Large intestine (tissue), 3 donors: Measurements from ENCODE around the gene PML. TPM values are rescaled to one million over a fixed set of nuclear protein-coding genes. Genes with fewer than 3 reads are reported as not detected.
"Not testable (repeated sequence)": the region's sequence is repeated elsewhere in the genome, so short reads cannot be mapped to it uniquely, and the experiment has no call there.

Source experiments
- DNase-seq, 2 donors: peaks; one replicate each; pipeline versions ENCODE4 v3.0.0 to v3.0.0-alpha.2; 2013
- H3K27ac ChIP-seq: one replicate; pipeline ENCODE4 v1.5.1; 2013; ENCODE audit warnings: low read length
- H3K27me3 ChIP-seq: 2 replicates; pipeline ENCODE4 v1.6.1; 2013; ENCODE audit warnings: low read length; ENCODE audit not compliant: control insufficient read depth, insufficient read depth
- H3K36me3 ChIP-seq: 2 replicates; pipeline ENCODE4 v1.6.1; 2013; ENCODE audit warnings: low read length; ENCODE audit not compliant: control insufficient read depth, insufficient read depth
- H3K4me1 ChIP-seq: one replicate; pipeline ENCODE4 v1.6.1; 2013; ENCODE audit warnings: low read length; ENCODE audit not compliant: control insufficient read depth, insufficient read depth
- H3K4me3 ChIP-seq: one replicate; pipeline ENCODE4 v1.5.1; 2013; ENCODE audit warnings: low read length
- H3K9me3 ChIP-seq: one replicate; pipeline ENCODE4 v1.6.1; 2013; ENCODE audit warnings: mild to moderate bottlenecking, low read depth, low read length, moderate library complexity; ENCODE audit not compliant: control insufficient read depth
- WGBS: methylation state at CpG from one replicate; pipeline ENCODE4 v1.1.5; 2013; ENCODE audit warnings: low lambda C conversion rate; ENCODE audit not compliant: insufficient coverage; 5-methylcytosine and 5-hydroxymethylcytosine counted together
- polyA plus RNA-seq: library from polyadenylated mRNA; unstranded; fragments of 120-200 nt; gene quantifications from one replicate; pipeline ENCODE4 v1.2.1, GENCODE V29; 2013

PML gene
- polyA plus RNA-seq, 1 donor, result 28.3 TPM

GRCh38 chr15:74082450-74082849 is 87.9 kb downstream of the PML start, which contains the start of gene GOLGA6A:
Gene GOLGA6A (minus strand): TSS chr15:74082550. CDS start chr15:74082509, 41 bp downstream.
- WGBS, result no CpG with 5 or more reads among the region's 7 CpGs
- not testable (repeated sequence) for H3K4me3 ChIP-seq, H3K27me3 ChIP-seq, DNase-seq, H3K27ac ChIP-seq, H3K36me3 ChIP-seq, H3K9me3 ChIP-seq, H3K4me1 ChIP-seq

- not testable (repeated sequence) for H3K9me3 ChIP-seq, H3K4me3 ChIP-seq, H3K27me3 ChIP-seq, DNase-seq, H3K4me1 ChIP-seq, H3K27ac ChIP-seq, H3K36me3 ChIP-seq
- no CpG with 5 or more reads among the region's 2 CpGs for WGBS
These were observed 100.1 kb downstream of the PML start for GRCh38 chr15:74094567-74094966.

- not testable (repeated sequence) for H3K36me3 ChIP-seq, H3K27ac ChIP-seq, H3K27me3 ChIP-seq, H3K4me3 ChIP-seq, H3K9me3 ChIP-seq, DNase-seq, H3K4me1 ChIP-seq
- WGBS, result no CpG with 5 or more reads among the region's 10 CpGs
These were observed 101.1 kb downstream of the PML start for GRCh38 chr15:74095610-74096009.

- H3K27ac ChIP-seq, result not testable (repeated sequence)
These were observed 102.4 kb downstream of the PML start for GRCh38 chr15:74096753-74097474.

More at GRCh38 chr15:74096753-74097474, 102.4 kb downstream of the PML start:
- H3K9me3 ChIP-seq, H3K4me3 ChIP-seq, H3K36me3 ChIP-seq, H3K27me3 ChIP-seq, H3K4me1 ChIP-seq, DNase-seq: not testable (repeated sequence)
- no CpG with 5 or more reads among the region's 27 CpGs for WGBS

Other genes starting within 250 kb of the PML start
- 3.7 TPM for gene INSYN1, start 241.4 kb upstream of the PML start, polyA plus RNA-seq
- gene TBC1D21, start 121.2 kb upstream of the PML start, polyA plus RNA-seq, result not detected
- 8.5 TPM for gene LOXL1, start 68.3 kb upstream of the PML start, polyA plus RNA-seq
- 9.6 TPM for gene STOML1, start 2.4 kb upstream of the PML start, polyA plus RNA-seq
- 0.15 TPM for gene GOLGA6A, start 87.8 kb downstream of the PML start, polyA plus RNA-seq
- gene ISLR2, start 135.9 kb downstream of the PML start, polyA plus RNA-seq, result 4.9 TPM
- gene ISLR, start 179.0 kb downstream of the PML start, polyA plus RNA-seq, result 24.8 TPM
- 22.2 TPM for gene STRA6, start 208.1 kb downstream of the PML start, polyA plus RNA-seq
- 2.2 TPM for gene CCDC33, start 241.6 kb downstream of the PML start, polyA plus RNA-seq